SHP77 treated with DMSO at 0.1 percent for 48 hours (cell line): ENCODE data around the gene PTPRCAP.
"Not testable (repeated sequence)": the region's sequence is repeated elsewhere in the genome, so short reads cannot be mapped to it uniquely, and the experiment has no call there.

Source experiments
- DNase-seq: peaks from one replicate; lab custom pipeline; 2025; lab: John Stamatoyannopoulos, UW

The PTPRCAP gene

GRCh38 chr11:67437082-67437808, at the start of gene PTPRCAP:
PTPRCAP (minus strand) TSS chr11:67437682; CDS start chr11:67437619, 63 bp downstream.
- no peak for DNase-seq

- DNase-seq, result no peak
Measured at GRCh38 chr11:67486481-67487195, 49.2 kb upstream of the PTPRCAP start.

GRCh38 chr11:67485873-67486361, 48.4 kb upstream of the PTPRCAP start:
- DNase-seq, result not testable (repeated sequence)

GRCh38 chr11:67484847-67485311, 47.4 kb upstream of the PTPRCAP start:
- no peak for DNase-seq

GRCh38 chr11:67483831-67484665, 46.6 kb upstream of the PTPRCAP start:
- no peak for DNase-seq

GRCh38 chr11:67482827-67483798, 45.6 kb upstream of the PTPRCAP start, which contains the start of gene AIP:
AIP (plus strand) TSS chr11:67483026; CDS start chr11:67483159, 133 bp downstream.
- peak; percentile 97 for DNase-seq

- DNase-seq, result no peak
Measured at GRCh38 chr11:67482275-67482826, 44.9 kb upstream of the PTPRCAP start.

- not testable (repeated sequence) for DNase-seq
Measured at GRCh38 chr11:67477344-67478050, 40.0 kb upstream of the PTPRCAP start.

GRCh38 chr11:67476692-67477091, 39.2 kb upstream of the PTPRCAP start:
- DNase-seq, result not testable (repeated sequence)

GRCh38 chr11:67472882-67473281, 35.4 kb upstream of the PTPRCAP start:
- no peak for DNase-seq

- no peak for DNase-seq
Measured at GRCh38 chr11:67470337-67471002, 33.0 kb upstream of the PTPRCAP start.

- no peak for DNase-seq
Measured at GRCh38 chr11:67469508-67469811, 32.0 kb upstream of the PTPRCAP start.

GRCh38 chr11:67468759-67469507, 31.5 kb upstream of the PTPRCAP start, which contains the start of gene TMEM134:
TMEM134 (minus strand) TSS chr11:67469251; CDS start chr11:67469192, 59 bp downstream.
- DNase-seq, result peak; percentile 75

GRCh38 chr11:67468456-67468758, 30.9 kb upstream of the PTPRCAP start:
- DNase-seq, result no peak

GRCh38 chr11:67468056-67468455, 30.6 kb upstream of the PTPRCAP start:
- no peak for DNase-seq

- no peak for DNase-seq
Measured at GRCh38 chr11:67466962-67467771, 29.7 kb upstream of the PTPRCAP start.

- no peak for DNase-seq
Measured at GRCh38 chr11:67466367-67466766, 28.9 kb upstream of the PTPRCAP start.

GRCh38 chr11:67465530-67465929, 28.0 kb upstream of the PTPRCAP start:
- not testable (repeated sequence) for DNase-seq
